Measurements from ENCODE around the gene SAT1. TPM values are rescaled to one million over a fixed set of nuclear protein-coding genes. Genes with fewer than 3 reads are reported as not detected.
A peak's percentile ranks its signal among the peaks of the same experiment; 100 is the strongest.

SAT1 gene
- total RNA-seq, 1 experiment from 2014 or later = 86.7 TPM

DNA sequence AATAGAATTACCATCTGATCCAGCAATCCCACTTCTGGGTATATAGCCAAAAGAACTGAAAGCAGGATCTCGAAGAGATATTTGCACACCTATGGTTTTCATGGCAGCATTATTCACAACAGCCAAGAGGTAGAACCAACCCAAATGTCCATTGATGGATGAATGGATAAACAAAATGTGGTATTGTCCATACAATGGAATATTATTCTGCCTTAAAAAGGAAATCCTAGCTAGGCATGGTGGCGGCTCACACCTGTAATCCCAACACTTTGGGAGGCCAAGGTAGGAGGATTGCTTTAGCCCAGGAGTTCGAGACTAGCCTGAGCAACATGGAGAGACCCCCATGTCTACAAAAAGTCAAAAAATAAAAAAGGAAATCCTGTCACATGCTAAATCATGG lies 27.3 kb downstream of the SAT1 start:
- no peak for DNase-seq (ENCODE audit: low spot score)

- no peak for DNase-seq (ENCODE audit: low spot score)
Measured at GRCh38 chrX:23811108-23811651, 28.2 kb downstream of the SAT1 start.

GRCh38 chrX:23811656-23812055 lies 28.7 kb downstream of the SAT1 start:
- no peak for DNase-seq (ENCODE audit: low spot score)

DNA sequence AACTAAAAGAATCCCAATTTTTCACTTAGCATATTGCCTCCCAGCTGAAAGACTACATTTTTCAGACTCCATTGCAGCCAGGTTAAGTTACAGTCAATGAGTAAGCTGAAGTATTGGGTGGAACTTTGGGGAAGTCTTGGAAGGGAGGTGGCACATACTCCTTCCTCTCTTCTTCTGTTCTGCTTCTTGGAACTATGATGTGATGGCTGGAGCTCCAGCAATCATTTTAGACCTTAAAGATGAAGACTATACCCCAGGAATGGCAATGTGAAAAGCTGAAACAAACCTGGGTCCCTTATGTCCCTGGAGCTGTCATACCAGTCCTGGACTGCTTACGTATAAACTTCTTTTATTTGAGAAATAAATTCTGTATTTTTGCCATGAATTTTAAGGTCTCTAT lies 30.8 kb downstream of the SAT1 start:
- no peak for DNase-seq (ENCODE audit: low spot score)

- DNase-seq (ENCODE audit: low spot score) = no peak
Measured at GRCh38 chrX:23815376-23815775, 32.4 kb downstream of the SAT1 start.

- DNase-seq (ENCODE audit: low spot score) = no peak
Measured at GRCh38 chrX:23816179-23816578, 33.2 kb downstream of the SAT1 start.

DNA sequence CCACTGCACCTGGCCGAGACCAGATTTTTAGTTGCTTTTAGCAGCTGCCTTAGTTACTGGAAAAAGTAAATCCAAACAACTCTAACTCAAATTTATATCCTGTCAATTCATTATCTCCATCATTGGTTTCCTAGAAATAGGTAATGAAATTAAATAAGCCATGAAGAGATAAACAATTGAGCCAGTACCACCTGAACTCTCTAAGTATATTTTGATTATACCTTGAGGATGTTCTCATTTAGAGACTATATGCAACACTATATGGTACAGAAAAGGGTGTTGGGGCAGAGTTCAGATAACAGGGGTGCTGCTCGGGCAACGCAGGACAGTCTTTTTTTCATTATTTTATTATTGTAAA lies 35.0 kb downstream of the SAT1 start:
- no peak for DNase-seq (ENCODE audit: low spot score)

- peak; percentile 19 for DNase-seq (ENCODE audit: low spot score)
Measured at GRCh38 chrX:23819385-23820234, 36.6 kb downstream of the SAT1 start.

DNA sequence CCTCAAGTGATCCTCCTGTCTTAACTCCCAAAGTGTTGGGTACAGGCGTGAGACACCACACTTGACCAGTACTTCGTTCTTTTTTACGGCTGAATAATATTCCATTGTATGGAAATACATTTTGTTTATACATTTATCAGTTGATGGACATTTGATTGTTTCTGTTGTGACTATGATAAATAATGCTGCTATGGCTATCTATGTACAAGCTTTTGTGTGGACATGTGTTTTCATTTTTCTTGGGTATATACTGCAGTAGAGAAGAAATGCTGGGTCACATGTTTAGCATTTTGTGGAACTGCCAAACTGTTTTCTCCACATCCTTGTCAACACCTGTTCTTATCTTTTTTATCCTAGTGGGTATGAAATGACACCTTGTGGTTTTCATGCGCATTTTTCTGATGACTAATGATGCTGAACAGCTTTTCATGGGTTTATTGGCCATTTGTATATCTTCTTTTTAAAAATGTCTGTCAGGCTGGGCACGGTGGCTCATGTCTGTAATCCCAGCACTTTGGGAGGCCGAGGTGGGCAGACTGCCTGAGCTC lies 37.3 kb downstream of the SAT1 start:
- peak; percentile 91 for DNase-seq (ENCODE audit: low spot score)

DNA sequence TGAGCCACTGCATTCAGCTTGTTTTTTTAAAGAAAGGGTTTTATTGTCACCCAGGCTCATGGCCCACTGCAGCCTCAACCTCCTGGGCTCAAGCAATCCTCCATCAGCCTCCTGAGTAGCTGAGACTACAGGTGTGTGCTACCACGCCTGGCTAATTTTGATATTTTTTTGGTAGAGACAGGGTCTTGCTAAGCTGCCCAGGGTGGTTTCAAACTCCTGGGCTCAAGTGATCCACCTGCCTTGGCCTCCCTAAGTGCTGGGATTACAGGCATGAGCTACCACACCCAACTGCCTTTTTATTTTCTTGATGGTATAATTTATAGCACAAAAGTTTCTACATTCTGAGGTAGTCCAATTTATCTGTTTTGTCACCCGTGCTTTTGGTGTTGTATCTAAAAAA lies 38.9 kb downstream of the SAT1 start:
- DNase-seq (ENCODE audit: low spot score) = no peak

DNA sequence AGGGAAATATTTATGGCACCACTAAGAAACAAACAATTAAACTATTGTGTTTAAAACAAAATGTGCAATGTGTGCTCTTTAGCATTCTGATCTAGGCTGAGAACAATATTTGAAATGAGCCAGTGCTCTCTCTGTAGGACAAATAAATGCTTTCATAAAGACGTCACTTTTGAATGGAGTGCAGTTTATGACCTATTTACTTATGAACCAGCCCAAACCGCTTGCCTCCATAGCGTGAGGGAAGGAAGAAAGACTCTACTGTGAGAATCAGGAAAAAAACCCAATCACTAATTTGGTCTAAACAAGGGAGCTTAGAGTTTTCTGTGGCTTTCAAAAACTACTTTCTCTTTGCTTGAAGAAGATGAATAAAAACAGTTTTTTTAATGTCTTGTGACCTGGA lies 39.4 kb downstream of the SAT1 start:
- no peak for DNase-seq (ENCODE audit: low spot score)

DNA sequence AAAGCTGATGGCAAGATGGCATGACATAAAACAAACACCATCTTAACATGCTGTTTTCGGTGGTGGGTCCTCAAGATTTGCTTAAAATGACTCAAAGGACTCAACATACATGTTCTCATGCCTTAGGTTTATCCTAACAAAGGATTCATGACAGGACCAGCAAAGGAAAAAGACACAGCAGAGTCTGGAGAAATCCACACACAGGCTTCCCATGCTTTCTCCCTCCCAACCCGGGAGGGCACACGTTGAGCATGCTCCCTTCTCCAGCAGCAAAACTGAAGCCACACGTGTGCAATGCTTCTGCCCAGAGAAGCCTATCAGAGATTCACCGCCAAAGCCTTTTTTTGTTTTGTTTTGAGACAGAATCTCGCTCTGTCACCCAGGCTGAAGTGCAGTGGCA lies 39.9 kb downstream of the SAT1 start:
- no peak for DNase-seq (ENCODE audit: low spot score)

DNA sequence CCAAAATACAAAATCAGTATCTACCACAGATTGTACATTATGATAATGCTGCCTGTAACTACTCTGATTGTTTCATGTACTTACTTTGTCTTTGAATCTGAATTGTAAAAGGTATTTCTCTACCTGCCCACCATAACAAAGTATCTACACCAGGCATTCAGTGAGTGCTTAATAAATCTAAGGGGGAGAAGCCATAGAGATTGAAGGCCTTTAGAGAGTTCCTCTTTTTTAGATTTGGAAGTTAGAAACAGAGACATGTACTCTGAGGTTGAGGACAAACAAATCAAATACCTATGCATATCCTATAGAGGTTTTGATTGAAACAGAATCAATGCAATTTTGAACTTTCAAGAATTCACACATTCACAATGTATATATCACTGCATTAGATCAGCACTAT lies 42.7 kb downstream of the SAT1 start:
- no peak for DNase-seq (ENCODE audit: low spot score)

DNA sequence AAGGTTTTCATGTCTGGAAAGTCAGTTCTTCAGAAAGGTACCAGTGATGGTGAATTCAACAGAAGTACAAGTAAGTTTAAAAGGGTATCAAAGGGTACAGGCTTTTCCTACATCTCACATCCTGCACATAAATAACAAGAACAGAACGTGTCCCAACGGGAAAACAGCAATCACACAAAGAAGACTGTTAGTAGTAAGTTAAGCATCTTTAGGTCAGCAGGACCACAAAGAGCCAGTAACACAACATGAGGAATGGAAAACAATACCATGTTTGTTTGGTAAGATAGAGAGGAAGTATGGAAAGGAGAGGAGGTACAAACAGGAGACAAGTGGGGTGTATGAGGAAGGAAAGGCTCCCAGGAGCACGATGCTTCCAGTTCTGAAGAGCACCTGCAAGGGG lies 43.2 kb downstream of the SAT1 start:
- no peak for DNase-seq (ENCODE audit: low spot score)

- no peak for DNase-seq (ENCODE audit: low spot score)
Measured at GRCh38 chrX:23826653-23827052, 43.7 kb downstream of the SAT1 start.

- no peak for DNase-seq (ENCODE audit: low spot score)
Measured at GRCh38 chrX:23828881-23829280, 45.9 kb downstream of the SAT1 start.

DNA sequence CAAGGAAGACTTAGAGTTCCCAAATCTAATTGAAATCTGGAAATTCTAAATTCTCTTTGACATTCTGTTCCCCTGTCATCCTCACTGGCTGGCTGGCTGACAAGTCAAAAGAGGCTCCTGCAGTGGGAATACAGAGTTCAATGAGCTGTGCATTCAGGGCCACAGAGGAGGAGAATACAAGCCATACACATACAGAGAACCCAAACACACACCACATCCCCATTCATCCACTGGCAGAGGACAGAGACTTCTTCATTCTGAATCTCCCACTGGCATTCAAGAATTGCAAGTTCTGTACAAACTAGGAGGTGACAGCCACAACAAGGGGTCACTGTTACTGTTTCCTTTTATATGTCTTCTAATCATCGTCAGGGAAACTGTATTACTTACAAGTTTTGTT lies 49.7 kb downstream of the SAT1 start:
- DNase-seq (ENCODE audit: low spot score) = no peak

Other genes with a start within 250 kb of the SAT1 start
- 324 and 330 TPM in 2 replicates for gene PRDX4, start 115.7 kb upstream of the SAT1 start, total RNA-seq (2014; rRNA removed; shearing (Covaris generic))
- gene ACOT9, start 39.9 kb upstream of the SAT1 start, total RNA-seq (2014; rRNA removed; shearing (Covaris generic)) = 135 and 176 TPM in 2 replicates
- 64.7 and 84.7 TPM in 2 replicates for gene APOO, start 124.8 kb downstream of the SAT1 start, total RNA-seq (2014; rRNA removed; shearing (Covaris generic))
- gene CXorf58, start 124.8 kb downstream of the SAT1 start, total RNA-seq (2014; rRNA removed; shearing (Covaris generic)) = 0.19 TPM in 1 of 2 replicates, not detected in the other
- gene KLHL15, start 244.0 kb downstream of the SAT1 start, total RNA-seq (2014; rRNA removed; shearing (Covaris generic)) = 10.9 and 13.1 TPM in 2 replicates